HepG2 (cell line): ENCODE results near the gene AXIN1.
A peak's percentile ranks its signal among the peaks of the same experiment; 100 is the strongest.

ENCODE experiments used
- CREB1 ChIP-seq, 2 experiments: fragments of 450-650 bp in 1 of 2; IDR thresholded peaks; 2 replicates each; pipeline ENCODE4 v1.6.1; 2016 to 2017; ENCODE audit warnings: control low read depth in 1 of 2, mild to moderate bottlenecking in 1 of 2, missing compliant biosample characterization in 1 of 2, missing genetic modification characterization in 1 of 2
- CTCF ChIP-seq: sonication (generic); formaldehyde crosslinking; IDR thresholded peaks from 2 replicates; pipeline ENCODE4 v1.5.0; 2020; ENCODE audit warnings: mild to moderate bottlenecking, missing genetic modification reagents, moderate library complexity
- ESRRA ChIP-seq: sonication (generic); formaldehyde crosslinking; IDR thresholded peaks from 2 replicates; pipeline ENCODE4 v1.5.1; 2020; ENCODE audit warnings: mild to moderate bottlenecking, low read depth, missing genetic modification reagents
- HDAC6 ChIP-seq: fragments of 200-600 bp; sonication (generic); IDR thresholded peaks from 2 replicates; pipeline ENCODE4 v1.7.0; 2017; ENCODE audit warnings: mild to moderate bottlenecking, antibody characterized with exemption, low read length, low read depth
- POLR2A ChIP-seq, 2 experiments: IDR thresholded peaks; 2 replicates each; pipeline ENCODE4 v1.6.1; 2011; ENCODE audit warnings: low read depth in 2 of 2, low read length in 2 of 2, mild to moderate bottlenecking in 1 of 2, moderate library complexity in 1 of 2; ENCODE audit not compliant: insufficient read depth in 1 of 2
- POLR2G ChIP-seq: fragments of 200-400 bp; formaldehyde crosslinking; IDR thresholded peaks from 2 replicates; pipeline ENCODE4 v1.6.1; 2018; ENCODE audit warnings: mild to moderate bottlenecking, low read depth, low read length, moderate library complexity
- STAT5B ChIP-seq: sonication (generic); formaldehyde crosslinking; IDR thresholded peaks from 2 replicates; pipeline ENCODE4 v1.4.0; 2020; ENCODE audit warnings: missing genetic modification reagents
- ZNF18 ChIP-seq: sonication (generic); formaldehyde crosslinking; IDR thresholded peaks from 2 replicates; pipeline ENCODE4 v1.8.0; 2022; ENCODE audit warnings: mild to moderate bottlenecking, missing genetic modification reagents; ENCODE audit not compliant: insufficient replicate concordance
- ZNF318 ChIP-seq: sonication (generic); formaldehyde crosslinking; IDR thresholded peaks from 2 replicates; pipeline ENCODE4 v1.4.0; 2020; ENCODE audit warnings: mild to moderate bottlenecking, missing genetic modification reagents
- ZNF331 ChIP-seq: sonication (generic); formaldehyde crosslinking; IDR thresholded peaks from 2 replicates; pipeline ENCODE4 v1.4.0; 2020; ENCODE audit warnings: missing genetic modification reagents
- ZSCAN25 ChIP-seq: sonication (generic); formaldehyde crosslinking; IDR thresholded peaks from 2 replicates; pipeline ENCODE4 v1.8.0; 2022; ENCODE audit warnings: mild to moderate bottlenecking, missing genetic modification reagents

GRCh38 chr16:272633-273546 is 79.6 kb downstream of the AXIN1 start:
- no peak for TF ChIP-seq HDAC6
- no peak for TF ChIP-seq STAT5B (CRISPR knock-in tag)
- TF ChIP-seq CTCF (CRISPR knock-in tag), result peak; percentile 78
- TF ChIP-seq POLR2A (IDR thresholded peaks at IDR 0.05; ENCODE audit: insufficient read depth in 1 of 2, low read depth in 2 of 2, low read length in 2 of 2), result no peak
- TF ChIP-seq POLR2G, result no peak
- TF ChIP-seq ZNF331 (CRISPR knock-in tag), result no peak
- no peak for TF ChIP-seq CREB1 (IDR thresholded peaks at IDR 0.05)
- TF ChIP-seq CREB1 (CRISPR knock-in tag; IDR thresholded peaks at IDR 0.05), result no peak
- TF ChIP-seq ZNF318 (CRISPR knock-in tag), result no peak
- TF ChIP-seq ESRRA (CRISPR knock-in tag), result no peak
- TF ChIP-seq ZNF18 (CRISPR knock-in tag), result no peak
- no peak for TF ChIP-seq ZSCAN25 (CRISPR knock-in tag)
